ENCODE data around the gene ZNF385B. TPM values are rescaled to one million over a fixed set of nuclear protein-coding genes. Genes with fewer than 3 reads are reported as not detected.

The ZNF385B gene
- total and polyA plus RNA-seq, 10 of the 15 experiments (the other 5 are each of a cell fraction or from before 2014, with no cell fraction given) = not detected

GRCh38 chr2:179899666-179900065, 38.3 kb upstream of the ZNF385B start:
- no peaks in the 10 kb centered on the region for H3K9me3 ChIP-seq (replicated peaks; ENCODE audit: control insufficient read depth, insufficient read depth, low read length)
- WGBS (ENCODE audit: insufficient coverage, insufficient replicate concordance, low lambda C conversion rate, missing lambda C conversion rate) = 45% methylated on average over 1 of the region's 1 CpG
- in situ Hi-C loops (cut with MboI) = no loop called here
- CTCF ChIA-PET = interaction anchor here (1.1 to 1.4 kb wide), 3 partner anchors 9 to 163 kb away, joined by 3 to 4 read pairs (median 3); no protein-coding TSS in a partner anchor
- intact Hi-C loops (cut with micrococcal nuclease; ENCODE audit: unreplicated experiment) = no loop called here
- ATAC-seq (no peak), DNase-seq (ENCODE audit: low read depth, low spot score) (no peak), FAIRE-seq (no peak)
- RAD21 ChIA-PET (ENCODE audit: unreplicated experiment) = no interaction called here
- no peaks in the 10 kb centered on the region for H3K4me1 ChIP-seq (ENCODE audit: control insufficient read depth, insufficient read depth, low read length)
- no TSS peak for BruUV-seq (replicated peaks)
- H3K27ac ChIP-seq (ENCODE audit: control insufficient read depth, insufficient read depth) = no peak overlapping the region
- TF ChIP-seq ZNF207 (IDR thresholded peaks at IDR 0.05; ENCODE audit: borderline replicate concordance) (no peak), BCL11A (IDR thresholded peaks at IDR 0.05; ENCODE audit: low read depth, low read length) (no peak), SREBF1 (IDR thresholded peaks at IDR 0.05; ENCODE audit: low read length) (no peak), MAX (IDR thresholded peaks at IDR 0.05; ENCODE audit: low read depth, low read length) (no peak), POLR2AphosphoS5 (IDR thresholded peaks at IDR 0.05; ENCODE audit: low read length) (no peak), ASH2L (IDR thresholded peaks at IDR 0.05; ENCODE audit: borderline replicate concordance, low read depth) (no peak), EP300 (IDR thresholded peaks at IDR 0.05; ENCODE audit: borderline replicate concordance in 1 of 2, control insufficient read depth in 1 of 2, low read depth in 2 of 2, low read length in 2 of 2) (no peak), PAX5 (IDR thresholded peaks at IDR 0.05; ENCODE audit: borderline replicate concordance, low read depth, low read length) (no peak), HCFC1 (IDR thresholded peaks at IDR 0.05; ENCODE audit: low read length) (no peak)
- TF ChIP-seq, protein P1, sequence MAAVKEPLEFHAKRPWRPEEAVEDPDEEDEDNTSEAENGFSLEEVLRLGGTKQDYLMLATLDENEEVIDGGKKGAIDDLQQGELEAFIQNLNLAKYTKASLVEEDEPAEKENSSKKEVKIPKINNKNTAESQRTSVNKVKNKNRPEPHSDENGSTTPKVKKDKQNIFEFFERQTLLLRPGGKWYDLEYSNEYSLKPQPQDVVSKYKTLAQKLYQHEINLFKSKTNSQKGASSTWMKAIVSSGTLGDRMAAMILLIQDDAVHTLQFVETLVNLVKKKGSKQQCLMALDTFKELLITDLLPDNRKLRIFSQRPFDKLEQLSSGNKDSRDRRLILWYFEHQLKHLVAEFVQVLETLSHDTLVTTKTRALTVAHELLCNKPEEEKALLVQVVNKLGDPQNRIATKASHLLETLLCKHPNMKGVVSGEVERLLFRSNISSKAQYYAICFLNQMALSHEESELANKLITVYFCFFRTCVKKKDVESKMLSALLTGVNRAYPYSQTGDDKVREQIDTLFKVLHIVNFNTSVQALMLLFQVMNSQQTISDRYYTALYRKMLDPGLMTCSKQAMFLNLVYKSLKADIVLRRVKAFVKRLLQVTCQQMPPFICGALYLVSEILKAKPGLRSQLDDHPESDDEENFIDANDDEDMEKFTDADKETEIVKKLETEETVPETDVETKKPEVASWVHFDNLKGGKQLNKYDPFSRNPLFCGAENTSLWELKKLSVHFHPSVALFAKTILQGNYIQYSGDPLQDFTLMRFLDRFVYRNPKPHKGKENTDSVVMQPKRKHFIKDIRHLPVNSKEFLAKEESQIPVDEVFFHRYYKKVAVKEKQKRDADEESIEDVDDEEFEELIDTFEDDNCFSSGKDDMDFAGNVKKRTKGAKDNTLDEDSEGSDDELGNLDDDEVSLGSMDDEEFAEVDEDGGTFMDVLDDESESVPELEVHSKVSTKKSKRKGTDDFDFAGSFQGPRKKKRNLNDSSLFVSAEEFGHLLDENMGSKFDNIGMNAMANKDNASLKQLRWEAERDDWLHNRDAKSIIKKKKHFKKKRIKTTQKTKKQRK (IDR thresholded peaks at IDR 0.05; ENCODE audit: low read depth, low read length) = no peak
- TF ChIP-seq, protein P2, sequence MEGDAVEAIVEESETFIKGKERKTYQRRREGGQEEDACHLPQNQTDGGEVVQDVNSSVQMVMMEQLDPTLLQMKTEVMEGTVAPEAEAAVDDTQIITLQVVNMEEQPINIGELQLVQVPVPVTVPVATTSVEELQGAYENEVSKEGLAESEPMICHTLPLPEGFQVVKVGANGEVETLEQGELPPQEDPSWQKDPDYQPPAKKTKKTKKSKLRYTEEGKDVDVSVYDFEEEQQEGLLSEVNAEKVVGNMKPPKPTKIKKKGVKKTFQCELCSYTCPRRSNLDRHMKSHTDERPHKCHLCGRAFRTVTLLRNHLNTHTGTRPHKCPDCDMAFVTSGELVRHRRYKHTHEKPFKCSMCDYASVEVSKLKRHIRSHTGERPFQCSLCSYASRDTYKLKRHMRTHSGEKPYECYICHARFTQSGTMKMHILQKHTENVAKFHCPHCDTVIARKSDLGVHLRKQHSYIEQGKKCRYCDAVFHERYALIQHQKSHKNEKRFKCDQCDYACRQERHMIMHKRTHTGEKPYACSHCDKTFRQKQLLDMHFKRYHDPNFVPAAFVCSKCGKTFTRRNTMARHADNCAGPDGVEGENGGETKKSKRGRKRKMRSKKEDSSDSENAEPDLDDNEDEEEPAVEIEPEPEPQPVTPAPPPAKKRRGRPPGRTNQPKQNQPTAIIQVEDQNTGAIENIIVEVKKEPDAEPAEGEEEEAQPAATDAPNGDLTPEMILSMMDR (IDR thresholded peaks at IDR 0.05 in 2 of 3, conservative IDR thresholded peaks at IDR 0.05 in 1 of 3; ENCODE audit: control insufficient read depth in 2 of 3, extremely low read depth in 1 of 3, insufficient read depth in 1 of 3, low read depth in 3 of 3, low read length in 3 of 3) = no peak
- POLR2A ChIA-PET = no interaction called here
- H2AFZ ChIP-seq (ENCODE audit: control insufficient read depth, low read depth, low read length) = no peak overlapping the region
- H4K20me1 ChIP-seq (ENCODE audit: control insufficient read depth, insufficient read depth) = no peaks in the 10 kb centered on the region
- H3K36me3 ChIP-seq (ENCODE audit: control insufficient read depth in 2 of 2, insufficient read depth in 2 of 2, low read length in 1 of 2) = no peaks in the 10 kb centered on the region
- H3K9ac ChIP-seq (ENCODE audit: control insufficient read depth, insufficient read depth, low read length) = no peak overlapping the region
- H3K4me3 ChIP-seq = no peak overlapping the region
- no peaks in the 10 kb centered on the region for H3K79me2 ChIP-seq (ENCODE audit: control insufficient read depth, insufficient read depth, low read length)
- no peaks in the 10 kb centered on the region for H3K27me3 ChIP-seq (replicated peaks in 1 of 2; ENCODE audit: control insufficient read depth in 2 of 2, insufficient read depth in 2 of 2, low read length in 1 of 2)
- SMC1A ChIA-PET (ENCODE audit: uncharacterized antibody, unreplicated experiment) = interaction anchor here (0.9 kb wide), 1 partner anchor 19 kb away, joined by 3 read pairs; no protein-coding TSS in a partner anchor
- H3K4me2 ChIP-seq (ENCODE audit: control insufficient read depth, insufficient read depth) = no peak overlapping the region
